OCI-LY7 (cell line): ENCODE measurements around the gene CDH6.

Experiments used
- CTCF ChIP-seq: fragments of 200-600 bp; sonication (generic); conservative IDR thresholded peaks from 2 replicates; pipeline ENCODE4 v1.5.1; 2014; ENCODE audit warnings: mild to moderate bottlenecking, antibody characterized with exemption, low read length, moderate library complexity, mixed read lengths
- EZH2phosphoT487 ChIP-seq: fragments of 200-600 bp; sonication (generic); IDR thresholded peaks from 2 replicates; pipeline ENCODE4 v1.6.1; 2018; ENCODE audit warnings: low read depth, borderline replicate concordance, mild to moderate bottlenecking, mixed run types, antibody characterized with exemption, low read length, moderate library complexity, mixed read lengths

GRCh38 chr5:31328040-31328733 is 134.7 kb downstream of the CDH6 start:
- TF ChIP-seq CTCF (no peak), EZH2phosphoT487 (no peak)
